Upper lobe of left lung (tissue), 6 donors: Measurements from ENCODE around the gene ANKRD23. TPM values are rescaled to one million over a fixed set of nuclear protein-coding genes. Genes with fewer than 3 reads are reported as not detected.

Experiments
- ATAC-seq, 2 donors: fragments of 200-7000 bp; cut with Tn5 transposase; one replicate each; pipeline ENCODE4 v1.9.1; 2022; ENCODE audit warnings: mild to moderate bottlenecking in 2 of 2, moderate library complexity in 2 of 2; ENCODE audit not compliant: low FRiP score in 2 of 2
- DNase-seq, 2 donors: peaks; one replicate each; pipeline ENCODE4 v3.0.0-alpha.2; 2019 to 2020
- H3K27ac ChIP-seq, 4 donors: fragments of 200-600 bp; sonication (generic); one replicate each; pipeline ENCODE4 v1.5.1; 2016 to 2019
- H3K27me3 ChIP-seq, 4 donors: fragments of 200-600 bp; sonication (generic); one replicate each; pipeline ENCODE4 v1.5.1; 2017 to 2019
- H3K36me3 ChIP-seq, 4 donors: fragments of 200-600 bp; sonication (generic); one replicate each; pipeline ENCODE4 v1.5.1; 2016 to 2019
- H3K4me1 ChIP-seq, 4 donors: fragments of 200-600 bp; sonication (generic); one replicate each; pipeline ENCODE4 v1.5.1; 2018 to 2019
- H3K4me3 ChIP-seq, 4 donors: fragments of 200-600 bp; sonication (generic); one replicate each; pipeline ENCODE4 v1.5.1; 2017 to 2019; ENCODE audit warnings: mild to moderate bottlenecking in 2 of 4, moderate library complexity in 1 of 4
- H3K9me3 ChIP-seq, 4 donors: fragments of 200-600 bp; sonication (generic); one replicate each; pipeline ENCODE4 v1.5.1; 2018 to 2019
- CTCF ChIP-seq, 6 experiments: fragments of 450-650 bp in 4 of 6; fragments of 200-600 bp in 2 of 6; sonication (generic) in 2 of 6; IDR thresholded peaks; one replicate each; pipeline ENCODE4 v1.5.1; 2016 to 2019; ENCODE audit warnings: antibody characterized with exemption in 6 of 6
- EP300 ChIP-seq, 4 donors: sonication (generic); formaldehyde crosslinking; IDR thresholded peaks; one replicate each; pipeline ENCODE4 v1.5.1; 2017; ENCODE audit warnings: antibody characterized with exemption in 4 of 4, control low read depth in 2 of 4
- POLR2A ChIP-seq, 4 donors: fragments of 450-650 bp; IDR thresholded peaks; one replicate each; pipeline ENCODE4 v1.5.1; 2016 to 2017; ENCODE audit warnings: antibody characterized with exemption in 4 of 4, mild to moderate bottlenecking in 2 of 4
- POLR2AphosphoS5 ChIP-seq, 2 donors: sonication (generic); formaldehyde crosslinking; IDR thresholded peaks; one replicate each; pipeline ENCODE4 v1.5.1; 2017; ENCODE audit warnings: antibody characterized with exemption in 2 of 2
- WGBS, 2 donors: methylation state at CpG; one replicate each; pipeline ENCODE4 v1.1.5; 2017 to 2018; 5-methylcytosine and 5-hydroxymethylcytosine counted together
- total RNA-seq, 6 donors: library from RNA; depleted of rRNA in 4 of 6; stranded (reverse); fragments of >200 nt in 4 of 6; gene quantifications; one replicate each; pipeline versions ENCODE4 v1.1.0 to v1.2.1, GENCODE V29; 2016 to 2021
- donor health status: DM: no; HTN: no; CAD: no; lungs with moderate emphysema.
- donor health status: DM: no; HTN: yes; CAD: no; lungs with severe emphysema.

The ANKRD23 gene
- total RNA-seq, 6 donors from 2014 or later: 2.0 to 27.2 (median 2.8) TPM

GRCh38 chr2:96816836-96817702 is 26.8 kb downstream of the ANKRD23 start:
- peaks cover 39 to 55% (median 47%) of the 10 kb centered on the region in 4 donors for H3K4me1 ChIP-seq
- ATAC-seq (peak in 1 of 2 donors; percentile 9), DNase-seq (no peak)
- WGBS, 2 donors: 4% methylated on average over 5 to 13 of the region's 89 CpGs
- TF ChIP-seq POLR2AphosphoS5 (IDR thresholded peaks at IDR 0.05) (no peak), POLR2A (IDR thresholded peaks at IDR 0.05) (no peak), EP300 (IDR thresholded peaks at IDR 0.05) (no peak), CTCF (IDR thresholded peaks at IDR 0.05) (no peak)
- H3K9me3 ChIP-seq: no peaks in the 10 kb centered on the region
- H3K27me3 ChIP-seq: no peaks in the 10 kb centered on the region
- H3K4me3 ChIP-seq: peak overlapping the region; percentile 41 to 94 (median 76)
- peaks cover 0 to 5% (median 0%) of the 10 kb centered on the region in 4 donors for H3K36me3 ChIP-seq
- peak overlapping the region in 1 of 4 donors; percentile 98 for H3K27ac ChIP-seq

- ATAC-seq (peak; percentile 98 to 99), DNase-seq (peak; percentile 97 to 100)
- Histone ChIP-seq H3K4me1 (peaks cover 39 to 54% (median 47%) of the 10 kb centered on the region in 4 donors), H3K9me3 (no peaks in the 10 kb centered on the region), H3K27me3 (no peaks in the 10 kb centered on the region), H3K27ac (peak within 1 kb of the TSS; percentile 86 to 98 (median 89)), H3K36me3 (peaks cover 0 to 5% (median 0%) of the 10 kb centered on the region in 4 donors), H3K4me3 (peak within 1 kb of the TSS; percentile 49 to 94 (median 76))
- TF ChIP-seq POLR2A (IDR thresholded peaks at IDR 0.05): peak in 3 of 4 donors; percentile 55 to 96 (median 84)
- no peak for TF ChIP-seq EP300 (IDR thresholded peaks at IDR 0.05)
- peak; percentile 56 to 94 (median 88) for TF ChIP-seq CTCF (IDR thresholded peaks at IDR 0.05)
- TF ChIP-seq POLR2AphosphoS5 (IDR thresholded peaks at IDR 0.05): peak; percentile 72 to 89
- 0% methylated on average over 21 of the region's 103 CpGs; no CpG with 5 or more reads in 1 of the 2 donors for WGBS, 2 donors
Measured at GRCh38 chr2:96816127-96816835, 27.5 kb downstream of the ANKRD23 start, which contains the start of gene CNNM3. Gene CNNM3, plus strand, starts transcription at chr2:96816268. Its CDS starts 10 bp downstream, at chr2:96816278.

- WGBS, 2 donors: 1 to 2% methylated on average over 26 to 37 of the region's 60 CpGs
- Histone ChIP-seq H3K9me3 (no peaks in the 10 kb centered on the region), H3K36me3 (peaks cover 0 to 6% (median 2%) of the 10 kb centered on the region in 4 donors), H3K27me3 (no peaks in the 10 kb centered on the region), H3K4me1 (peaks cover 38 to 46% (median 41%) of the 10 kb centered on the region in 4 donors), H3K4me3 (peak overlapping the region; percentile 24 to 94 (median 76)), H3K27ac (peak overlapping the region; percentile 86 to 98 (median 89))
- ATAC-seq (no peak), DNase-seq (no peak)
- TF ChIP-seq EP300 (IDR thresholded peaks at IDR 0.05) (no peak), POLR2A (IDR thresholded peaks at IDR 0.05) (peak in 1 of 4 donors; percentile 26), POLR2AphosphoS5 (IDR thresholded peaks at IDR 0.05) (no peak), CTCF (IDR thresholded peaks at IDR 0.05) (no peak)
Measured at GRCh38 chr2:96815326-96816126, 28.3 kb downstream of the ANKRD23 start.

- no peak overlapping the region for H3K27ac ChIP-seq
- 89% methylated on average over 4 of the region's 4 CpGs for WGBS, 2 donors
- H3K27me3 ChIP-seq: no peaks in the 10 kb centered on the region
- no peak for ATAC-seq
- no peaks in the 10 kb centered on the region for H3K9me3 ChIP-seq
- H3K36me3 ChIP-seq: peaks cover 0 to 21% (median 2%) of the 10 kb centered on the region in 4 donors
- no peak for DNase-seq
- H3K4me3 ChIP-seq: no peak overlapping the region
- TF ChIP-seq POLR2AphosphoS5 (IDR thresholded peaks at IDR 0.05): no peak
- H3K4me1 ChIP-seq: peaks cover 20 to 28% (median 23%) of the 10 kb centered on the region in 4 donors
Measured at GRCh38 chr2:96813656-96814055, 30.2 kb downstream of the ANKRD23 start.
